PC-3 (cell line): ENCODE data around the gene SLC17A1.

ENCODE experiments used
- CTCF ChIP-seq: fragments of 300-600 bp; sonication (generic); conservative IDR thresholded peaks from 2 replicates; pipeline ENCODE4 v1.5.1; 2017; ENCODE audit warnings: antibody characterized with exemption, low read depth, mild to moderate bottlenecking, low read length
- EZH2phosphoT487 ChIP-seq: fragments of 300-600 bp; sonication (generic); IDR thresholded peaks from 2 replicates; pipeline ENCODE4 v1.6.1; 2018; ENCODE audit warnings: mild to moderate bottlenecking, antibody characterized with exemption, low read length, borderline replicate concordance

- TF ChIP-seq CTCF (no peak), EZH2phosphoT487 (no peak)
These were observed 96.6 kb downstream of the SLC17A1 start for GRCh38 chr6:25735261-25735660.
